Measurements from ENCODE around the gene DMRT1. TPM values are rescaled to one million over a fixed set of nuclear protein-coding genes. Genes with fewer than 3 reads are reported as not detected.

The DMRT1 gene
- polyA plus RNA-seq, 5 donors: 0.10 TPM; not detected in 4

GRCh38 chr9:922171-922570 is 80.7 kb downstream of the DMRT1 start:
- DNase-seq: no peak

- no peak for DNase-seq
These were observed 81.2 kb downstream of the DMRT1 start for GRCh38 chr9:922731-923130.

GRCh38 chr9:926976-927375 is 85.5 kb downstream of the DMRT1 start:
- no peak for DNase-seq

DNA sequence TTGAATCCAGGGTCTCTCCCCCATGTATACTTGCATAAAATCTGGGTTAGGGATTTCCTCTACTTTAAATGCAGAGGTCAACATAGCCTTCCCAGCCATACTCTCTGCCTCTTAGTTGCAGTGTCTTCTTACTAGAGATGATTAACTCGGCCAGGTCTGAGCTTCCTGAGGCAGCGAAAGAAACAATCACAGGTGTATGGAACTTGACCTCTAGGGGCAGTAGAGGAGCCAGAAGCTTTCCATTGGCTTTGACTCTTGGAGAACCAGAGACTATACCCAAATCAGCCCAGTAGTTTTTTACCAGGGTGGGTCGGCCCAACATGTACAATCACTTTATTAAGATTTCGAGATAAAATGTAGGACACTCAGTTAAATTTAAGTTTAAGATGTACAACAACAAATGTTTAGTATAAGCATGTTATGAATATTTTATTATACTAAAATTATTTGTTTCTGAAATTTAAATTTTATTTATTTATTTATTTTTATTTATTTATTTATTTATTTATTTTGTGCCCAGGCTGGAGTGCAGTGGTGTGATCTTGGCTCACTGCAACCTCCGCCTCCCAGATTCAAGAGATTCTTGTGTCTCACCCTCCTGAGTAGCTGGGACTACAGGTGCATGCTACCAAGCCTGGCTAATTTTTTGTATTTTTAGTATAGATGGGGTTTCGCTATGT is 87.0 kb downstream of the DMRT1 start:
- DNase-seq: no peak

DNA sequence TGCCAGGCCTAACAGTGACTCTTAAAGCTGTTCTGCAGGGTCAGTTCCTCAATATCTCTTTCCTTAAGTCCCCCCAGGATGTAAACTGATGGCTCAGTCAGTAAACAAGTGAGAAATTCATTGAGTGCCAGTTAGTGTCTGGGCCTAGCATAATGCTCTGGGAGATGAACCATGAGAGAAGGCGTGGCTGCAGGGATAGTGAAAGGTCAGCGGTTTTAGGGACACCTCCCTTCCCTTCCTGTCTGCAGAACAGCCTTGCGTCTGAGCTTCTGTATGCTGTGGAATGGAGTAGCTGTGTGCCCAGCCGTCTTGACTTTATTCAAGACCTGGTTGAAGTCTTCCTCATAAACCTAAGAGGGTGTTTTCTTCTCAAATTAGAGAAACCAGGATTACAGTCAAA is 88.2 kb downstream of the DMRT1 start:
- DNase-seq: no peak

DNA sequence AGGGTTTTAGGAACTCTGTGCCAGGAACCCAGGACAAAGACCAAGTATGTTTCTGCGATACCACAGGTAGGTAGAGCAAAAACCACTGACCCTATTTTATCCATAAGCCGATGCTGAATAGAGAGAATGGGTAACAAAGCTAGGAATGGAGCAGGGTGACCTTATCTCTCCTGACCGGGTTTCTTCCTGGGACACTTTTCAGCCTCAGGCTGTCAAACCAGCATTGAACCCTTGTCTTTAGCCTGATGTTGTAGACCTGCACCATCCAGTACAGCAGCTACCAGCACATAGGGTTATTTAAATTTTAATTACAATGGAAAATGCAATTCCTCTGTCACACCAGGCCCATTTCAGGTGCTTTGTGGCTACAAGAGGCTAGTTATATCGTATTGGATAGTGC is 91.9 kb downstream of the DMRT1 start:
- no peak for DNase-seq

- DNase-seq: peak; percentile 37 to 56
These were observed 94.0 kb downstream of the DMRT1 start for GRCh38 chr9:935348-935965.

DNA sequence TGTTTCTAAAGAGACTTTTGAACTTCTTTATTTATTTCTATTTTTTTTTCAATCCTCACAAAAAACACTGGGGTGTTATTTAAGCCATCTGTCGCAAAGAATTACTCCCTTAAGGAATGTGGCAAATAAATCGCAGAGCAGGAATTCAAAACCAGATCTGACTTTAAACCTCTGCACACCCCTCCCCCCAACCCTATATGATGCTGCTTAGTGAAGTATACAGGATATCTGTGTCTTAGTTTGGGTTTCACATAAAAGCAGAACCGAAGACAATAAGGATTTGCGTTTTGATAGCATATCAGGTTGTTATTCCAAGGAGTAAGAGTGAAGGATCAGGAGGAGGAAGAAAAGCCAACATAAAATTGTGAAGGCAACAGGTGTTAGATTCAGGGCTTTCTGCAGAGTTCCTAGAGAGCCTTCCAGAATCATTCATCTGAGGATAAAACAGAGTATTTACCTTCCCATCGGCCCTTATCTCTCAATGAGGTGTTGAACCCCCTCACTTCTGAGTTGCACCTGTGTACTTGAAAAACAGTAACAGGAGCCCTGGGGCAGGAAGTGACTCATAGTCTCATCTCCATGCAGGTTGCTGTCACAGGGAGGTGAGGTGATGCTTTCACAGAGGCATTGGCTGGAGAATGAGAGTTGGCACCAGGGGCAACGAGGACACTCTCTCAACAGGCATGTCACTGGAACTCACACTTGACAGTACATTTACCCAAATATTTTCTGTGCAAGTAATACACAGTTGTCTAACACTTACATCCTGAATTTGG is 101.5 kb downstream of the DMRT1 start:
- DNase-seq: no peak

GRCh38 chr9:947985-948384 is 106.5 kb downstream of the DMRT1 start:
- DNase-seq: no peak

DNA sequence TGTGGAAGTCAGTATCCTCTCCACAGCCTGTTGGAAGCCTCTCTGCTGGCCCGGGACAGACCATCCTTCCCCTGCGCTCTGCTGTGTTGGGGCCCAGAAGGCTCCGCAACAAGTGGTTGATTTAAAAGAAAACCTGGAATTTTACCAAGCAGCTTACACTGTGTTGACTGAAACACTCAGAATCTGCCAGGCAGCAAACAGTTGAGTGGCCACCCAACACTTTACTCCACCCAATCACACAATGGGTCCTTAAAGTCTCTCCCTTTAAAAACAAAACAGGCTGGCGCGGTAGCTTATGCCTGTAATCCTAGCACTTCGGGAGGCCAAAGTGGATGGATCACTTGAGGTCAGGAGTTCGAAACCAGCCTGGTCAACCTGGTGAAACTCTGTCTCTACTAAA is 107.0 kb downstream of the DMRT1 start:
- DNase-seq: peak in 1 of 2 donors; percentile 43

DNA sequence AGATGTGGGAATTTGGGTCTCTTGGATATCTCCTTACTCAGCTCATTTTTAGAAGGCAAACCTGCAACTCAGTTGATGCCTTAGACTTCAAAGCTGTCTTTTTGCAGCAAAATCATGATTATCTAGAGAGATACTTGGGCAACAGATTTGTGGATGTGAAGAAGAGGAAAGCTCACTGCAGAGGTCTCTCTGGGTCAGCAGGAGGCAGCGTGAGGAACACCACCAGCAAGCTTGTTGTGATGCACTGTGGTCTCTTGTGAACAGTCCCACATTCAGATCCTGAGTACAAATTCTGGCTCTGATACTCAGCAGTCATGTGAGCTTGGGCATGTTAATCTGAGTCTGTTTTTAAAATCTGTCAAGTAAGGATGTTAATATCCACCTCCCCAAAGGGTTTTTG is 108.6 kb downstream of the DMRT1 start:
- DNase-seq: no peak

DNA sequence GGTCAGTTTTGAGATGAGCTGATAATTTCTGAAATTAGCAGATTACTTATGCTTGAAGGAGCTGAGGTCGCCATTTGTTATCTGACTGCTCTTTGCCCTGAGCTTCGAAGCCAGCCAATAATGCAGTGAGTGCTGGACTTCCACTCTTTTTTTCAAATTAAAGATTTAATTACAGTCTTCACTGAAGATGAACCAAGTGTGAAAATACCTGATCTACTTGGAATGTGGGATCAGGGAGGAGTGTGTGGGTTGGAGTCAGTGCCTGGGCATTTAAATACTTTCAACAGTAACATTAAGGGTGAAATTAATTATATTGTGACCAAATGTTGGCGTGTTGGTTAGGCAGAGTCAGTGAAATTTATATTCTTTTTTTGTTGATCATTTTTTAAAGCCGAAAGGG is 111.0 kb downstream of the DMRT1 start:
- DNase-seq: no peak

DNA sequence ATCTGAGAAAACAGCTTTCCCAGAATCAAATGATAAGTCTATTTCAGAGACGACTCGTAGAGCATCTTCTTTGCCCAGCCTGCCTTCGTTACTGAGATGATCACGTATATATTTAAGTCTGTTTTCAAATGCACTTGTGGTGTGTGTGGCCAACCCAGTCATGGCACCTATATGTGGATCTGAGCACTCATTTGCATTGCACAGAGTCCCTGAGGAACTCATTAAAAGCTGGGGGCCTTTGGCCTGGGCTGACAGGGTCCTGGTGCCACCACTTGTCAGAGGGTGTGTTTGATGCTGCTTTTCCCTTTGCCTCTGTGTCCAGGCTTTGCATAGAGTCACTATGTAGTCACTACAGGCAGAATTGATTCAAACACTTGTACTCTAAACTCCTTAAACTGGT is 117.6 kb downstream of the DMRT1 start:
- DNase-seq: no peak

DNA sequence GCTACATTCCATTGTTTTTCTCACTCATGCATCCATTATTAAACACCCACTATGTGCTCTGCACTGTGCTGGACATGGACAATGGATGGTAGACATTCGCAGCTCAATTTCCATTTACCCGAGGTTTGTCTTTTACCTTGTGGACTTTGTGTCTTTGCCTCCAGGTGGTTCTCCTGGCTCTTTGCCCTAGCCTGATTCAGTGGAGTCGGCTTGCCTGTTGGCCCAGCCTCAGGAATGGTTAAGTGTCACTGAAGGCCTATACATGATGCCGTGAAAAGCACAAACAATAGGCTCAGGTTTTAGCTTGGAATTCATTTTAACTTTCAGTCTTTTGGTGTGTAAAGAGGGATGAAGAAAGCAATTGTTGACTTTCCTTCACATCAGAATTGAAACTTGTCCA is 118.4 kb downstream of the DMRT1 start:
- no peak for DNase-seq

- no peak for DNase-seq
These were observed 120.5 kb downstream of the DMRT1 start for GRCh38 chr9:962023-962422.

DNA sequence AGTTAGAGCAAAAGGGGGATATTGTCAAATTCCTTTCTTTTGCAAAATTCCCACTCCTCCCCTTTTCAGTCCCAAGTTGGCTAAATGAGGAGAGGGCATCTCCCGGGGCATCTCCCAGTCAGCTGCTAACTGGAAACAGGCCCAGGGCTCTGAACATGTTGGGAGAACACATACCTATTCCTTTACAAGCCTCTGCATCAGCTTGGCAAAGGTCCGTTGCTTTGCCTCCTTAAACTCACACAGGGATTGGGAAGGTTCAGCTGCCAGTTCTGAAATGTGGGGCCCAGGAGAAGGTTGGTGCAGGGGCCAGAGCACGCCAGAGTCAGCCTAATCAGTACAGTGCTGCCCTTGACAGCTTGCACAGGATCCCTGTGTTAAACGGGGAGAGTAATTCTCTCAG is 124.0 kb downstream of the DMRT1 start:
- no peak for DNase-seq

DNA sequence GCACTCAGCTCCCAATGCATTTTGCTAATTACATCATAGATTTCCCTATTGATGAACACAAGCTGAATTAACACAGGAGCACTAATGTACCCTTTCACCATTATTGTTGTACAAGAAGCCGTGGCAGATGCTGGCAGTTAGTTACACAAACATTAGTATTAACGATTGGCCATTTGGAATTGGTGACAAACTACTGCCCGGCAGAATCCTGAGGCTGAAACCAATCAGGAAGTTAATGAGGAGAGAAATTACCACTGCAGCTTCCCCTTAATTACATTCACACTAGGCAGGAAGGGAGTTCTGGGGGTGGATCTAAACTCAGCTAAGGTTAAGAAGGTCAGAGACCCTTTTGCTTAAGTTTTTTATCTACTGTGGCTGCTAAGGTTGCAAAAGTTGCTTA is 125.4 kb downstream of the DMRT1 start:
- DNase-seq: no peak

DNA sequence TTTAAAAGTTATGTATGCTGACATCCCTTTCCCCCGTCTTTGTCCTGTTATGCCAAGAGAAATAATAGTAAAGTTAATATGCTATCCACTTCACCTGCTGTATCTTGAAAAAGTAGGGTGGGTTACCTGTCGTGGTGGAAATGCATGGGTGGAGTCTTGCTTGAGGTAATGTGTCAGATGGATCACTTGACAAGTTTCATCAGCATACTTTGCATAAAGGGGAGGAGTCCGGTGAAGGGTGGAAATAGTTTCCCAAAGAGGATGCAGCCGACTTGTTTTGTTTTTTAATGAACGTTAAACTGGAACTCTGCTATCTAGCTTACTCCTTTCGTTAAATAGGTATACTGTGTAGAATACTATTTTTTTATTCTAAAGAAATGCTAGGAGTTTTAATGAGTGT is 125.9 kb downstream of the DMRT1 start:
- no peak for DNase-seq

DNA sequence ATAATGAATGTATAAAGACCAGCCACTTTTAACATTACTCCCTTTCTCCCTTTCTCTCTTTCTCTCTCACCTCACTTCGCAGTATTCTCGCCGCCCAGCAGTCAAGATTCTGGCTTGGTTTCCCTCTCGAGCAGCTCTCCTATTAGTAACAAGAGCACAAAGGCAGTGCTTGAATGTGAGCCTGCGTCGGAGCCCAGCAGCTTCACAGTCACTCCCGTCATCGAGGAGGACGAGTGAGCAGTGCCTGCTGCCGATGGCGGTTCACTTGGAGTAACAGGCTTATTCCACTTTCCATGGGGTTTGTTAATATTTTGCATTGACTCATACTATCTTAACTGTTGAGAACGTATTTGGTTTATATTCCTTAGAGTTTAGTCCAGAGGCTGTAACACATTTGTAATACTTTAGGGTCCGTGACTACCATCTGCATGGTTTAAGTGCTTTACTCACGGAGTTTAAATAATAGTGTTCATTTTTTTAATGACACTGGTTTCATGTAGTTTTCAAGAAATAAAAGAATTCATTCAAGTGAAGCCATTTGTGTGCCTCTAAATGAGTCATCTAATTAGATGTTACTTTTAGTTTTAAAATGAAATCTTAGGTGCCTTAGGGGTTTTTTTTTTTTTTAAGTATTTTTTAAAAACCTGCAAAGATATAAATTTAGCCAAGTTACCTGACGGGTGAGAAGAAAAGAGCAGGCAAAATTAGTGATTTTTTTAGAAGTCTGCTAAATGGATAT is 126.6 kb downstream of the DMRT1 start:
- no peak for DNase-seq

- DNase-seq: no peak
These were observed 128.0 kb downstream of the DMRT1 start for GRCh38 chr9:969310-970150.
